ENCODE results near the gene ZBTB14. TPM values are rescaled to one million over a fixed set of nuclear protein-coding genes. Genes with fewer than 3 reads are reported as not detected.

The ZBTB14 gene
- total RNA-seq (ENCODE audit: insufficient read depth, low replicate concordance), result 12.0 TPM

DNA sequence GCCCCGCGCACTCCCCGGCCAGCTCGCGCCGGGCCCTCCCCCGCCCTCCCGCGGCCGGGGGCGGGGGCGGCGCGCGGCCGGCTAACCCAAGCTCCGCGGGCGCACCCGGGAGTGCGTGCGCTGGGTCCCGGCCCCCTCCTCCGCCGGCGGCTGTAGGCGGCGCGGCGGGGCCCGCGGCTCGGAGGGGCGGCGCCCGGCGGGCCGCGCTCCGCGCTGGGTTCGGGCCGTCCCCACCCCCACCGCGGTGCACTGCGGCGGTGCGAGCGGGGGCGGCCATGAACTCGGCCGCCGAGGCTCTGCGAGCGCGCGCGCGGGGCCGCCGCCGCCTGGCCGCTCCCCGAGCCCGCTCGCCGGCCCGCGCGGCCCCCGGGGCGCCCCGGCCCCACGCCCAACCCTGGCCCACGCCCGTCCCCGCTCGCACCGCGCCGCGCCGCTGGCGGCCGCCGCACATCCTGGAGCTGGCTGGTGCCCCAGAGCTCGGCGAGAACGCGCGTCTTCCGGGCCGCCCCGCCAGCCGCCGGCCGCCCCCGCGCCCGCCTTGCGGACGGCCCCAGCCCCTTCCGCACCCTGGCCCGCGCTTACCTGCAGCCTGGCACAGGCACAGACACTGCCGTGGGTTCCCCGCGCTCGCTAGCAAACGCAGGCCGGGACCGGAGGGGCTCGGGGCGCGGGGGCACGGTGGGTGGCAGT is at the start of gene ZBTB14:
ZBTB14 (minus strand) TSS at position 496 of the 690 bp plus-strand sequence. CDS start 2,480 bp downstream, outside the sequence.
- peak; percentile 62 for DNase-seq (ENCODE audit: low spot score)

GRCh38 chr18:5339202-5339834 is 43.8 kb upstream of the ZBTB14 start:
- DNase-seq (ENCODE audit: low spot score), result no peak

DNA sequence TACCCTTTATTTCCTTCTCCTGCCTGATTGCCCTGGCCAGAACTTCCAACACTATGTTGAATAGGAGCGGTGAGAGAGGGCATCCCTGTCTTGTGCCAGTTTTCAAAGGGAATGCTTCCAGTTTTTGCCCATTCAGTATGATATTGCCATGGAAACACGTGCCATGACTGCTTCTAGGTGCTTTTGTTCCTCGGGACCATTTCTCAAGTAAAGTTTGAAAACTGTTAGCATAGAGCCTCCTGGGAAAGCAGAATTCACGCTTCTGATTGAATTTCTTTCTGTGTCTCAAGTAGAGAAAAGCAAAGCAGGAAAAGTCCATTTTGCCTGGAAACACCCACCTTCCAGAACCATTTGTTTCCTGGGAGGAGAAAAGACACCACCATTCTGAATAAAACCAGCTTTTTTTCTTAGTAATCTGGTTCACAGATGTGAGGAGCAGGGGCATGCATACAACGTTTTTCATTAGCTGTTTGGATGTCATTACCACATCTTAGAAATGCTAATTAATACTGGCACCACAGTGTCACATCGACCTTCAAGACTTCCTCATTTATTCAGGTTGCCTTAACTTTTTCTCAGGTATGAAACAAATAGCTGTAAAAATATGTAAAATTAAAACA is 39.0 kb upstream of the ZBTB14 start:
- DNase-seq (ENCODE audit: low spot score), result no peak

GRCh38 chr18:5318061-5318700 is 22.7 kb upstream of the ZBTB14 start:
- no peak for DNase-seq (ENCODE audit: low spot score)

- DNase-seq (ENCODE audit: low spot score), result no peak
Observed at GRCh38 chr18:5317186-5317585, 21.7 kb upstream of the ZBTB14 start.

DNA sequence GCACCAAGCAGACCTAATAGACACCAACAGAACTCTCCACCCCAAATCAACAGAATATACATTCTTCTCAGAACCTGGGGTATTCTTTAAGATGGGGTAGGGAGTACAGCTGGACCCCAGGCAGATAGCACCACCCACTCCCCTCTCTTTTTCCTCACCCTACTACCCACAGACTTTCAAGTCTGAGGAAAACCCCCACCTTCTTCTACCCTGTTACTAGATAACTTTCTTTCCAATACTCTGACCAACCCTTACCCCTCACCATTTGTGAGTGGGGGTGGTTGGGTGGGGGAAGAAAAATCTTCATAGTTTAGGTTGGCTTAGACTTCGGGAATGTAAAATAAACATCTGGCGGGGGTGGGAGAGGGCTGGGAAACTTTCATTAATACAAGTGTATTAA is 20.3 kb upstream of the ZBTB14 start:
- no peak for DNase-seq (ENCODE audit: low spot score)

- no peak for DNase-seq (ENCODE audit: low spot score)
Observed at GRCh38 chr18:5311301-5311989, 15.9 kb upstream of the ZBTB14 start.

DNA sequence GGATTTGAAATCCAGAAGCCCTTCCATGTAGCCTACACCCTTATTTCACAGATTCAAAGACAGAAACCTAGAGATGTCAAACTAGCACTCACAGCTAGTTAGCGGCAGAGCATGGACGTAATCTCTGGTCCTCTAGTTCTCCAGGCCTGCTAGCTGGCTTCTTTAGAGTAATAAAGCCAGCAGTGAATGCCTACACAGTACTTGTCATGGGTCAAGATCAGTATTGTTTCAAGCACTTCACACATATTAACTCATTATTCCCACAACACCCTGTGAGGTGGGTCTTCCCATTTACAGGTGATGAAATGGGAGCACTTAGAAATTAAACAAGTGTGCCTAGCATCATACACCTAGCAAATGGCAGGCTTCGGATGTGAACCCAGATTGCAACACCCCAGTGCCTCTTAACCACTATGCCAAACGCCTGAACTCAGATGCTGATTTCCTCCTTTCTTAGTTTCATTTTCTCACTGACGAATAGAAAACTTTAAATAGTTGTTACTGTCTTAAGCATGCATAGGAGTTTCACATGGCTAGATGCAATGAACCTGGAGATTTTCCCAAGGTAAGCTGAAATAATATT is 14.5 kb upstream of the ZBTB14 start:
- DNase-seq (ENCODE audit: low spot score), result no peak

DNA sequence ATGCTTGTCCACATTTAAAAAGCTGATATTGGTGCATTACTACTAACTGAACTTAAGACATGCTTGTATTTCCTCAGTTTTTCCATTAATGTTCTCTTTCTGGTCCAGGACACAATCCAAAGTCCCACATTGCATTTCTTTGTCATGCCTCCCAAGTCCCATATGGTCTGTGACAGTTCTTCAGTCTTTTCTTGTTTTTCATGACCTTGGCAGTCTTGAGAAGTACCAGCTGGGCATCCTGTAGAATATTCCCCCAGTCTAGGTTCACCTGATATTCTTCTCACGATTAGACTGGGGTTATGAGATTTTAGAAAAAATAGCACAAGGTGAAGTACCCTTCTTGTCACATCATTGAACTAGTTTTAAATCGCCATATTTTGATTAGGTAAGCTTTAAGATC is 10.3 kb upstream of the ZBTB14 start:
- DNase-seq (ENCODE audit: low spot score), result no peak

DNA sequence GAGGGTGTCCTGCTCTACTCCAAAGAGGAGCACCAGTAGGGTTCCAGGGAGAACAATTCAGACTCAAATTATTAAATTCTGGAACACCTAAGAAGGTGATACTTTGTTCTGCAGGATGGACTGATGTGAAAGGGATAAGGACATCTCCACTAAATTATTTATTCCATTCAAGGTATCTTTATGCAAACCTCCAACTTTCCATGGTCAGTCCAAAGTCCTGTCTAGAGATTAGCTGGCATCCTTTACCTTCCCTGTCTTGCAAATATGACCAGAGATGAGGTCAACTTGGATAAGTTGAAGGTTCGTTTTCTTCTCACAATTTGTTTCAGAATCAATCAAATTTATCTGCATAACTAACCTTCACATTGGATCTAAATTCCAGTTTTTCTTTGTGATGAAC is 8.7 kb upstream of the ZBTB14 start:
- no peak for DNase-seq (ENCODE audit: low spot score)

GRCh38 chr18:5303636-5304035 is 8.1 kb upstream of the ZBTB14 start:
- no peak for DNase-seq (ENCODE audit: low spot score)

- no peak for DNase-seq (ENCODE audit: low spot score)
Observed at GRCh38 chr18:5302606-5303005, 7.1 kb upstream of the ZBTB14 start.

DNA sequence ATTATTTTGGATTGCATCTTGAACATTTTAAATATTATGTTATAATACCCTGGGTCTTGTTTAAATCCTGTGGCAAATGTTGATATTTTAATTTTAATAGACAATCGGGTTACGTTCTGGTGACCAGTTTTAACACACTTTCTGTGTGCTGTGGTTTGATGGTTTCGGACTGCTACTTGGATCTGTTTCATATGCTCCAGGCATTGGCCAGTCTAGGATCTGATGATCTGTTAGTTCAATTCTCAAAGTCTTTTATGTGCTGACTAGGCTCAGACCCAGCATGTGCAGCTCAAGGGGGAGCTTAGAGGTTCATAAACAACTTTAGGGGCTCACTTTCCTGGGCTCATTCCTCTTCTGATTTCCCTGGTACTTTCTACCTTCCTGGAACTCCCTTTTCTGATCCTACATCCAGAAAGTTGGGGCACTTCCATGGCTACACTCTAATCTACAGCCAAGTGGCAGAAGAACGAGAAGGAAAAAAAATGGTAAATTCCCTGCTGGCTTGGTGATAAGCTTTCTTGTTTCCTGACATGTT is 5.0 kb upstream of the ZBTB14 start:
- DNase-seq (ENCODE audit: low spot score), result no peak

GRCh38 chr18:5298156-5298852 is 2.8 kb upstream of the ZBTB14 start:
- no peak for DNase-seq (ENCODE audit: low spot score)

- DNase-seq (ENCODE audit: low spot score), result no peak
Observed at GRCh38 chr18:5297597-5297996, 2.1 kb upstream of the ZBTB14 start.

- peak; percentile 93 for DNase-seq (ENCODE audit: low spot score)
Observed at GRCh38 chr18:5296706-5297320, 1.3 kb upstream of the ZBTB14 start.

DNA sequence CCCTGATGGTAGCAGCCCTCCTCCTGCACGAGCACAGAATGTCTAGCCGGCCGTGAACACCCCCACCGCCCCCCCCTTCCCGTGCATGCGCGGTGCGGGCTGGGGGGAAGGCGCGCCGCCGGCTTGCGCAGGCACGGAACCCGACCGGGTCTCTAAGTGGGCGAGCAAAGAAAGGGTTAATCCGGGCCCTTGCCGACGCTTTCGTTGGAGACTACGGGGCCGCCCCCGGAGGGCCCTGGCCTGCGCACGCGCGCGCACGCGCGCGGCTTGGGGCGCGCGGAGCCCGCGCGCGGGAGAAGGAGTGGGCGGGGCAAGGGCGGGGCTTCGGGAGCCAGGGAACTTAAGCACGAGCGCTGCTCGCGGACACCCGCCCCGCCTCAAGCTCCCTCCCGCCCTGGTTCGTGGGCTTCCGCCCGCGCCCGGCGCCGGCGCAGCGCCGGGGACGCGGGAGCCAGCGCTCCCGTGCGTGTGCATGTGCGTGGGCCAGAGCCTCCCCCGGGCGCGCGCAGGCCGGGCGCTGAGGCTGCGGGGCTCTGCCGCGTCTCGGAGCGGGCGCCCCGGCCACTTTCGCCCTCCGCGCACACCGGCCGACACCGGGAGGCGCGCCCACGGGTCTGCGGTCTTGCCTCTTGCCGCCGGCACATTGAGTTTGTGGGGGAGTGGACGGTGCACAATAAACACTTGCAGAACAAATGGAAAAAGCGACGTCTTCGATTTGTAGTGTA is 617 bp upstream of the ZBTB14 start:
- peak; percentile 98 for DNase-seq (ENCODE audit: low spot score)

- DNase-seq (ENCODE audit: low spot score), result peak; percentile 78
Observed at GRCh38 chr18:5294457-5295230, 882 bp downstream of the ZBTB14 start.

DNA sequence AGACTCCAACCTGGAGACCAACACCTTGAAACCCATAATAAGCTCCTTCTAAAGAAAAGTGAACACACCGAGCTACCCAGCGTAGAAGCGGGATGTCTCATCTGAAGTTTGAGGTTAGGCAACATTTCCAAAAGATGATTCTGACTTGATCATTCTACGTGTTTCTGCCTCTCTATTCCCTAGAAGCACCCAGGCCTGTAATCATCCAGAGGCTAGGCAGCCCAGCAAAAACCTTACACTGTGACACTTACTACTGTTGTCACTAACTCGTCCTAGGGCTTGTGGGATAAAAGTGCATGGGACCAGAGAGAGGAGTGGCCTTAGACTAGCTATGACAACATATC is 1.4 kb downstream of the ZBTB14 start:
- no peak for DNase-seq (ENCODE audit: low spot score)
